Stimulated activated CD4-positive, alpha-beta T cell treated with anti-CD3 and anti-CD28 coated beads, Interleukin-1b, Interleukin-23, amount 100 ng/mL, for 24 hours (primary cell): ENCODE data around the gene PCED1A.

ENCODE experiments used
- DNase-seq, 4 experiments: peaks; one replicate each; pipeline ENCODE4 v3.0.0-alpha.2; 2020; ENCODE audit warnings: low read depth in 4 of 4, low spot score in 1 of 4

PCED1A gene

DNA sequence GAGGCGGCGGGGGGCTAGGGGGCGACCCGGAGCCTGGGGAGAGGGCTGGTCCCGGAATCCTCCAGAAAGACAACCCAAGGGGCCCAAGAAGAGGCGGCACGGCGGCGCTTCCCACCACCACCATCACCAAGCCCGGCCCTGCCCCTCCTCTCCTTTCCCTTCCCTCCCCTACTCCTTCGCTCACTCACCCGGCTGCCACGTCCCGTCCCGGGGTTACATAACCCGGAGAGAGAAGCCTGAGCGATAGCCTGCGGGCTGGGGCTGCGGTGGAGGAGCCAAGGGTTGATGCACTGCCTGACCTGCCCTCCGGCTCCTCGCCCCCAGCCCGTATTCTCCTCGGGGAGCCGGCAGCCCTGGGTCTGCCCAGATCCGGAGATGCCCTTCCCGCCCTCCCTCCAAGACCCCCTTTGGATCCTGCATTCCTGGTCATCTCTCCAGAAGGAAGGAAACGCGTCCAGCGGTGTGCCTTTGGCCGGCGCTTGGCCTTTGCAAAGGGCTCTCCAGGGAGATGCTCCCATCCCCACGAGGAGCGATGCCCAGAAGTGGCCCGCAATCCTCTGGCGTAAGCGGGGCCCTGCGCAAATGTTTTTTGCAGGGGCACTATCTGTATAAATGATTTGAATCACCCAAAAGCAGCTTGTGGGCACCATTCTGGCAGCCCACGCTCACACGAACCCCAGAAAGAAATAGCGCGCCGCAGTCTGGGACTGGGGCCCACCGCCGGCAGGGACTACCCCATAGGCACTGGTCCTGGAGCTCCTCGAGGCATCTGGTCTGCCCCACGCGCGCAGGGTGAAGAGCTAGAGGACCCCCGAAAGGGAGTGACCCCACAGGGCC is 35.4 kb downstream of the PCED1A start:
- no peak for DNase-seq

DNA sequence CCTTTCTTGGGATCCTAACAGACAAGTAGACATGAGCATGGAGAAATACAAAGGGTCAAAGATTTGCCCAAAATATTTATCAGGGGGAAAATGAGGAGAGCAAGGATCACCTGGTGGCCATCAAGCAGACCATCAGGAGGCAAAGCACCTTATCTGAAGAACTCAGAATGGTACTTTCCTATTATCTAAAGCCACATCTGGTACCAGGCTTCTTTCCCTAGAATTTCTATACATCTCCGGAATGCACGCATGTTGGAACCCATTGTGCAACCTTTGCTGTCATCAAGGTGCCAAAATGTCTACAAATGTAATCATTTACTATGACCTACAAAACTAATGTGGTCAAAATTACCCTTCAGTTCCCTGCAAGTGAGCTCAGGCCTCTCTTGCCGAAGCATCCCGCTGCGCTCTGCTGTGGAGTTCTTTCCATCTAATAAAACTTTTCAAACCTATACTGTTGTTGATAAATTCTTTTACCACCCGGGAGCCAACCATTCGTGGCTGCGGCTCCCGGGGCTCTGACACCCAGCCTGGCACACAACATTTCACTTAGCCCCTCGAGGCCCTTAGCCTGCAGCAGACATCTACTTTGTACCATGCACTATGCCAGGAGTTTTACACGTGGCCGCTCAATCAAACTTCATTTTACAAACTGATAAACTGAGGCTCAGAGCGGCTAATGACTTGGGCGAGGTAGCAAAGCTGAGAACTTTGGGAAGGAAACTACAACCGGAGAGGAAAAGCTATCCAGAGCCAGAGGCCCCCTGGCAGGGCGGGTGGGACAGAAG is 36.2 kb downstream of the PCED1A start:
- no peak for DNase-seq

DNA sequence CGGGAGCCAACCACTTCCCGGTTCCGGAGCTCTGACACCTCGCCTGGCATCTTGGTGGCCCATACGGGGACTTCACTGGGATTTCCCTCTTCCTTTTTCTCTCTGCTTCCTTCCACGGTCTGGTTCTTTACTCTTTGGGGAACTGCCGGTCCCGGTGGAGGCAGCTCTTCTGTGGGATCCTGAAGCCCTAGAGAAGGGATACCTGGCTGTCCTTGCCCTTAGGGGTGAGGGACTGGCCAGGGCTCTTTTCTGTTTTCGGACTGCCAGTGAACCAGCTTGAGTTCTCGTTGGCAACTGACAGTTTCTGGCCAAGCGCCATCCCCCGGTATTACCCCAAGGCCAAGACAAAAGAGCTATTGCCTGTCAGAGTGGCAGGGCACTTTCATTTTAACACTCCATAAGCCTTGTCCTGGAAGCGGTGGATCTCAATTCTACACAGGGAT is 39.1 kb downstream of the PCED1A start:
- DNase-seq, result no peak

DNA sequence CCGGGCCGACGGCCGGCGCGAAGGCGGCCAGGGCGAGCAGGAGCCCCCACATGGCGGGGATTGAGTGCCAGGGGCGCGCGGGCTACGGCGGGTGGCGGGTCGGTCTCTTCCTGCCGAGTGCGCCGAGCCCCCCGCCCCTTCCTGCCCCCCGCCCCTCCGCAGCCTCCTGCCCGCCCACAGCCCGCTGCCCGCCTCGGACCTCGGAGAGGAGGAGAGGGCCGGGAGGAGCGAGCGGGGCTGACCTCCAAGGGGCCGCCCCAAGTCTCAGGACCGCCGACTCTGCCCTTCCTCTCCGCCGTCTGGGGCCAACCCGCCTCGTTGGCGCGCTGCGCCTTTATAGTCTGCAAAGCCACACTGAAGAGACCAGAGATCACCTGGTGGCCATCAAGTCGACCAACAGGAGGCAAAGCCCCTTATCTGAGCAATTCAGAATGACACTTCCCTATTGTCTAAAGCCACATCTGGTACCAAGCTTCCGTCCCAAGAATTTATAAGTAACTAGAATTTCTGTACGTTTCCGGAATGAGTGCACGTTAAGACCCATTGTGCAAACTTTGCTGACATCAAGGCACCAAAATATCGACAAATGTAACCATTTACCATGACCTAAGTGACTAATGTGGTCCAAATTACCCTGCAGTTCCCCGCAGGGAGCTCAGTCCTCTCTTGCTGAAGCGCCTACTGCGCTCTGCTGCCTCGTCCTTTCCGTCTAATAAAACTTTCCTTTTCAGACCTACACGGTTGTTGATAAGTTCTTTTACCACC is 39.8 kb downstream of the PCED1A start, which contains the start of gene CPXM1:
CPXM1 (minus strand) TSS at position 107 of the 765 bp plus-strand sequence; CDS start at position 52, 55 bp downstream.
- no peak for DNase-seq

GRCh38 chr20:2799688-2800520 is 40.6 kb downstream of the PCED1A start:
- DNase-seq, result no peak

GRCh38 chr20:2799271-2799670 is 41.2 kb downstream of the PCED1A start:
- DNase-seq, result no peak

- no peak for DNase-seq
Observed at GRCh38 chr20:2798814-2799213, 41.6 kb downstream of the PCED1A start.

GRCh38 chr20:2798095-2798805 is 42.2 kb downstream of the PCED1A start:
- DNase-seq, result no peak

DNA sequence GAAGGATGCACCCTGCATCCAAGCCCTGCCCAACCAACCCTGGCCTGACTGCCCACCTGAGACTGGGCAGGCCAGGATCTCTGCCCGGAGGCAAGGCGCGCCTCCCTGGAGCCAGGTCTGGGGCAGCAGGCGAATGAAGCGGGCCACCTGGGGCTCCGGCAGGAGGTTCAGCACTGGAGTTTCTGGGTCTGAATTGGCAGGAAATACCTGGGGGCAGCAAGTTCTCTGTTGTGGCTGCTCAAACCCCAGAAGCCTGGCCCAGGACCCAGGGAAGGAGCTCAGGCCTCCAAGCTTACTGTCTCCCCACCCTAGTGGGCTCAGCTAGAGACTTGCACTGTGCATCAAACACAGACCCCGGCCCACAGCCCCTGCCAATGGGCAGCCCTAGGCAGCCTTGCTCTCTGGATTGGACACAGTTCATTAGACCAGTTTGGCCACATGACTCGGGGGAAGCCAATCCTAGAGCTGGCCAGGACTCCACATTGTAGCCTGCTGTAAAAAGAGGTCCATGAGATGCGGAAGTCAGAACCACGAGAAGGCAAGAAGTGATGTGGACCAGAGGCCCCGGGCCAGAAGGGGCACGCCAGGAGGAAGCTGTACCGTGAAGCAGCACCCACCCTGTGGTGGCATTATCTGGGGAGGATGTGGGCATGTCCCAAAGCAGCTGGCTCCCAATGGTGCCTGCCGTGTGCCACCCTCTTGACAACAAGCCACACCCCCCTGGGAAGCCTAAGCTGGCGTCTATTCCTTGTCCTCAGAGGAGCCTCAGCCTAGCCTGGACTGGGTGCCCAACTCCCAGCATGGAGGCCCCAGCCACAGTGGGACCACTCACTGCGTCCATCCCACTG is 43.1 kb downstream of the PCED1A start:
- no peak for DNase-seq

DNA sequence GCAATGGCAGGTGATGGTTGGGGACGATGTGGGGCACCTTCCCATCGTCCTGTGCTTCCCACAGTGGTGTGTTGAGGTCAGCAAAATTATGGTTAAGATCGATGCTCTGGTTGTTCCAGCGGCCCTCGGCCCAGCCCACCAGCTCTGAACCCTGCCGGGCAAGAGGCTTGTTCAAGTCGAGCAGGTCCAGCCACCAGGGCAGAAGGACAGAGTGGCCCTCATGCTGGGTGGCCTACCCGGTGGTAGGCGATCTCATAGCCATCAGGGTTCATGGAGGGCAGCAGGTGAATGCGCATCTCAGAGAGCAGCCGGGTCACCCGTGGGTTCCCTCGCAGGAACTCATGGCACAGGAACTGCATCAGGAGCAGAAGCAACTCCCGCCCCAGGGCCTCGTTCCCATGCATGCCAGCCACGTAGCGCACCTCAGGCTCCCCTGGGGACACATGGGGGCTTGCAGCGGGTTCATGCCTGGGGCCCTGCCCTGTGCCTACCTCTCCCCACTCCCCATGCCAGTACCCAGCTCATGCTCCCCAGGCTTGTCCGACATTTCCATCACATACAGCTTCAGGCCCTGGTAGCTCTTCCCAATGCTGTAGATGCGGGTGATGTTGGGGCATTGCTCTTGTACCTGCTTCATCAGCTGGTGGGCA is 44.3 kb downstream of the PCED1A start:
- DNase-seq, result no peak

- no peak for DNase-seq
Observed at GRCh38 chr20:2795451-2795850, 45.0 kb downstream of the PCED1A start.

GRCh38 chr20:2794866-2795447 is 45.5 kb downstream of the PCED1A start:
- DNase-seq, result no peak

DNA sequence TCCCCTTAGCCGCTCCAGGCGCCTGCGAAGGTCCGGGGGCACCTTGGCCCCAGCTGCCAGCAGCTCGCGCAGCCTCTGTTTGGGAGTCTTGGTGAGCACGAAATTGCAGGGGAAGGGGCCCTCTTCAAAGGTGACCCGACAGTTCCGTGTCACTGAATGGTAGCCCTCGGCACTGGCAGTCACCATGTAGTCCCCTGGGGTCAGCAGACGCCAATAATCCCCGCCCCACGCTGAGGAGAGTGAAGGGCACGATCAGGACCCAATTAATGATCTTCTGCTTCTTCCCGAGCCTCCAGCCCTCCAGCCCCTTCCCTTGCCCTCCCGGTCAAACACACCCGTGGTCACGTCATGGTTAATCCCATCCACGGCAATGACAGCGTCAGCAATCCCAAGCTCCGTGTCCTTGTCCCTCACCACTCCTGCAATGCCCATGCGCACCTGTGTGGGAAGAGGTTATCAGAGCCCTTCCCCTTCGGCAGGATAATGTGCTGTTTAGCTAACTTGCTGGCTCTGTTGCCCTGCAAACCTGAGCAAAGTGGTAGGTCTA is 46.2 kb downstream of the PCED1A start:
- no peak for DNase-seq

DNA sequence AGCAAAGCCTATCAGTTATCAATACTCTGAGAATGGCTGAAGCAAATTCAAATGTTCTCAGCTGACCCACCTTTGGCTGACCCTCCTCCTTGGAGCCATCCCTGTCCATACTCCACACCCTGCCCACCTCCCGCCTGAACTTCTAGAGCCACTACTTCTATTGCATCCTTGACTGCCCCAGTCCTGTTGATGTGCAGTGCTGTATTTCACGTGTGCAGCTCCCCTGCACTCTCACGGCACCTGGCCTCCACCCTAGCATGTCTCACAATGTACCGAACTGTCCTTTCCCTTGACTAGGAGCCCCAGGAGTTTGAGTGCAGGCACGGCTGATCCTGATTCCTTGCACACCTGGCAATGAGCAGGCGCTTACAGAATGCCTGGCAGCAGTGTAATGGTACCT is 47.0 kb downstream of the PCED1A start:
- DNase-seq, result no peak
